ENCODE measurements around the gene ABCA4.

Gene ABCA4

GRCh38 chr1:94083681-94084080, 37.3 kb downstream of the ABCA4 start:
- DNase-seq (ENCODE audit: low read depth in 2 of 2), result no peak

- DNase-seq (ENCODE audit: low read depth in 2 of 2), result no peak
Observed at GRCh38 chr1:94081566-94082344, 39.2 kb downstream of the ABCA4 start.

- no peak for DNase-seq (ENCODE audit: low read depth in 2 of 2)
Observed at GRCh38 chr1:94079989-94080388, 41.0 kb downstream of the ABCA4 start.

- DNase-seq (ENCODE audit: low read depth in 2 of 2), result no peak
Observed at GRCh38 chr1:94079080-94079940, 41.6 kb downstream of the ABCA4 start.

- no peak for DNase-seq (ENCODE audit: low read depth in 2 of 2)
Observed at GRCh38 chr1:94072840-94073522, 48.0 kb downstream of the ABCA4 start.

- DNase-seq (ENCODE audit: low read depth in 2 of 2), result no peak
Observed at GRCh38 chr1:94071976-94072375, 49.0 kb downstream of the ABCA4 start.

GRCh38 chr1:94071391-94071790, 49.6 kb downstream of the ABCA4 start:
- DNase-seq (ENCODE audit: low read depth in 2 of 2), result no peak

GRCh38 chr1:94070865-94071264, 50.1 kb downstream of the ABCA4 start:
- DNase-seq (ENCODE audit: low read depth in 2 of 2), result no peak

- DNase-seq (ENCODE audit: low read depth in 2 of 2), result no peak
Observed at GRCh38 chr1:94069919-94070285, 51.0 kb downstream of the ABCA4 start.

GRCh38 chr1:94068999-94069918, 51.7 kb downstream of the ABCA4 start:
- DNase-seq (ENCODE audit: low read depth in 2 of 2), result no peak

- DNase-seq (ENCODE audit: low read depth in 2 of 2), result no peak
Observed at GRCh38 chr1:94068096-94068998, 52.6 kb downstream of the ABCA4 start.

- no peak for DNase-seq (ENCODE audit: low read depth in 2 of 2)
Observed at GRCh38 chr1:94067196-94067595, 53.8 kb downstream of the ABCA4 start.

- DNase-seq (ENCODE audit: low read depth in 2 of 2), result no peak
Observed at GRCh38 chr1:94063379-94063778, 57.6 kb downstream of the ABCA4 start.

- no peak for DNase-seq (ENCODE audit: low read depth in 2 of 2)
Observed at GRCh38 chr1:94061513-94062443, 59.2 kb downstream of the ABCA4 start.

GRCh38 chr1:94060720-94061119, 60.2 kb downstream of the ABCA4 start:
- no peak for DNase-seq (ENCODE audit: low read depth in 2 of 2)

- DNase-seq (ENCODE audit: low read depth in 2 of 2), result no peak
Observed at GRCh38 chr1:94058766-94059165, 62.2 kb downstream of the ABCA4 start.

- no peak for DNase-seq (ENCODE audit: low read depth in 2 of 2)
Observed at GRCh38 chr1:94056996-94057395, 64.0 kb downstream of the ABCA4 start.

GRCh38 chr1:94056171-94056570, 64.8 kb downstream of the ABCA4 start:
- DNase-seq (ENCODE audit: low read depth in 2 of 2), result no peak

GRCh38 chr1:94055459-94056122, 65.4 kb downstream of the ABCA4 start:
- DNase-seq (ENCODE audit: low read depth in 2 of 2), result no peak

Data from stimulated activated CD8-positive, alpha-beta memory T cell treated with anti-CD3 and anti-CD28 coated beads, Interleukin-15, amount 100 ng/mL, for 48 hours (primary cell).